HEK293T (cell line): ENCODE data around the gene P3H2.
"Not testable (repeated sequence)": the region's sequence is repeated elsewhere in the genome, so short reads cannot be mapped to it uniquely, and the experiment has no call there.

ENCODE experiments used
- BHLHE40 ChIP-seq: fragments of 450-650 bp; IDR thresholded peaks from 2 replicates; pipeline ENCODE4 v1.6.1; 2016; ENCODE audit warnings: mild to moderate bottlenecking, moderate library complexity, borderline replicate concordance
- ZNF384 ChIP-seq: fragments of 450-650 bp; IDR thresholded peaks from 2 replicates; pipeline ENCODE4 v1.6.1; 2016

DNA sequence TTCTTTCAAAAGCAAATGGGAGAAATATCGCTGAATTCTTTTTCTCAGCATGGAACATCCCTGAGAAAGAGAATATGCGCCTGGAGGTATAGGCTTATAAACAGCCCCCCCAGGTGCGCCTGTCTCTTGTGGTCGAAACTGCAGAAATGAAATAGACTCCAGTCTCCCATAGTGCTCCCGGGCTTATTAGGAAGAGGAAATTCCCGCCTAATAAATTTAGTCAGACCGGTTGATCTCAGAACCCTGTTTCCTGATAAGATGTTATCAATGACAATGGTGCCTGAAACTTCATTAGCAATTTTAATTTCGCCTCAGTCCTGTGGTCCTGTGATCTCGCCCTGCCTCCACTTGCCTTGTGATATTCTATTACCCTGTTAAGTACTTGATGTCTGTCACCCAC, 41.3 kb upstream of the P3H2 start:
- not testable (repeated sequence) for TF ChIP-seq BHLHE40, ZNF384
